Keratinocyte (primary cell): Measurements from ENCODE around the gene SWT1. TPM values are rescaled to one million over a fixed set of nuclear protein-coding genes. Genes with fewer than 3 reads are reported as not detected.

Experiments used
- DNase-seq: peaks from one replicate; pipeline ENCODE4 v3.0.0-alpha.2; 2011; ENCODE audit warnings: low read depth, missing footprints, low spot score
- FAIRE-seq: peaks from 2 replicates; lab custom pipeline; 2011; peaks lifted over from hg19 to GRCh38; lab: Jason Lieb, UNC
- H2AFZ ChIP-seq: 2 replicates; pipeline ENCODE4 v1.6.0; 2012; ENCODE audit warnings: low read length, control low read depth, inconsistent platforms; ENCODE audit not compliant: control insufficient read depth
- H3K27ac ChIP-seq: 2 replicates; pipeline ENCODE4 v1.5.1; 2011; ENCODE audit warnings: low read length; ENCODE audit not compliant: control insufficient read depth, insufficient read depth
- H3K27me3 ChIP-seq: 3 replicates; pipeline ENCODE4 v1.6.0; 2011; ENCODE audit warnings: low read length; ENCODE audit not compliant: control insufficient read depth, insufficient read depth; ENCODE audit errors: extremely low read depth
- H3K36me3 ChIP-seq, 2 experiments: 2 replicates in 1 of 2; 3 replicates in 1 of 2; pipeline ENCODE4 v1.5.1; 2011; ENCODE audit warnings: low read length in 2 of 2, mild to moderate bottlenecking in 1 of 2; ENCODE audit not compliant: control insufficient read depth in 2 of 2, insufficient read depth in 2 of 2; ENCODE audit errors: extremely low read depth in 1 of 2
- H3K4me1 ChIP-seq: 3 replicates; pipeline ENCODE4 v1.5.1; 2011; ENCODE audit warnings: low read length; ENCODE audit not compliant: control insufficient read depth, insufficient read depth; ENCODE audit errors: extremely low read depth
- H3K4me2 ChIP-seq: 3 replicates; pipeline ENCODE4 v1.6.0; 2011; ENCODE audit warnings: low read depth, low read length; ENCODE audit not compliant: control insufficient read depth, insufficient read depth; ENCODE audit errors: extremely low read depth
- H3K4me3 ChIP-seq, 3 experiments: fragments of 200-600 bp in 1 of 3; sonication (generic) in 1 of 3; 2 replicates in 2 of 3; 3 replicates in 1 of 3; pipeline ENCODE4 v1.5.1; 2011 to 2016; ENCODE audit warnings: low read length in 3 of 3, mild to moderate bottlenecking in 3 of 3, control low read depth in 2 of 3, inconsistent platforms in 1 of 3, low read depth in 1 of 3, mixed read lengths in 1 of 3, mixed run types in 1 of 3, moderate library complexity in 1 of 3; ENCODE audit not compliant: control insufficient read depth in 2 of 3, insufficient read depth in 2 of 3; ENCODE audit errors: extremely low read depth in 1 of 3
- H3K79me2 ChIP-seq: 2 replicates; pipeline ENCODE4 v1.6.0; 2012; ENCODE audit warnings: low read length; ENCODE audit not compliant: control insufficient read depth, insufficient read depth
- H3K9ac ChIP-seq: 3 replicates; pipeline ENCODE4 v1.6.0; 2011; ENCODE audit warnings: low read length; ENCODE audit not compliant: control insufficient read depth, insufficient read depth; ENCODE audit errors: extremely low read depth
- H3K9me1 ChIP-seq: 3 replicates; pipeline ENCODE4 v1.6.0; 2011; ENCODE audit warnings: low read length; ENCODE audit not compliant: control insufficient read depth, insufficient read depth; ENCODE audit errors: extremely low read depth
- H3K9me3 ChIP-seq: 2 replicates; pipeline ENCODE4 v1.5.1; 2012; ENCODE audit warnings: low read depth, low read length; ENCODE audit not compliant: control insufficient read depth
- H4K20me1 ChIP-seq: 3 replicates; pipeline ENCODE4 v1.6.0; 2011; ENCODE audit warnings: low read length; ENCODE audit not compliant: control insufficient read depth, insufficient read depth; ENCODE audit errors: extremely low read depth
- CTCF ChIP-seq, 3 experiments: IDR thresholded peaks in 1 of 3; conservative IDR thresholded peaks in 1 of 3; optimal IDR thresholded peaks in 1 of 3; 2 replicates in 2 of 3; 3 replicates in 1 of 3; pipeline versions ENCODE3 to v1.5.1; 2011; ENCODE audit warnings: low read length in 3 of 3, mild to moderate bottlenecking in 3 of 3, moderate library complexity in 2 of 3, control low read depth in 1 of 3, inconsistent platforms in 1 of 3; ENCODE audit not compliant: insufficient read depth in 2 of 3; ENCODE audit errors: extremely low read depth in 1 of 3
- EZH2 ChIP-seq: IDR thresholded peaks from one replicate; pipeline ENCODE4 v1.6.1; 2012; ENCODE audit warnings: inconsistent platforms, mild to moderate bottlenecking, low read length, moderate library complexity
- dilution Hi-C: fragments of 300-500 bp; cut with MboI; formaldehyde crosslinking; loops from one replicate; pipeline ENCODE4 v1.7.0; 2020; ENCODE audit warnings: low sequenced_read_pairs; ENCODE audit not compliant: extremely low pct_ligation_motif_present
- polyA plus RNA-seq, 5 experiments: library from polyadenylated mRNA; depleted of rRNA in 3 of 5; stranded (reverse) in 3 of 5; stranded (forward) in 1 of 5; unstranded in 1 of 5; fragments of >200 nt; gene quantifications; 1 replicate in 1 of 5; 2 replicates in 3 of 5; 3 replicates in 1 of 5; pipeline versions ENCODE4 v1.2.1 to v1.2.3, GENCODE V29; 2011 to 2012; ENCODE audit warnings: missing spikeins in 2 of 5, low read depth in 1 of 5, low replicate concordance in 1 of 5

The SWT1 gene
- polyA plus RNA-seq, 1 donor (not counting 4 experiments of a cell fraction or from before 2014, with no cell fraction given), result 2.9 TPM

GRCh38 chr1:185291159-185291558 lies 134.2 kb downstream of the SWT1 start:
- H3K79me2 ChIP-seq, result no peaks in the 10 kb centered on the region
- H3K27ac ChIP-seq, result no peak overlapping the region
- no peak overlapping the region for H3K4me3 ChIP-seq
- FAIRE-seq (no peak), DNase-seq (no peak)
- no peaks in the 10 kb centered on the region for H3K9me3 ChIP-seq
- no peaks in the 10 kb centered on the region for H3K27me3 ChIP-seq
- no peaks in the 10 kb centered on the region for H3K4me1 ChIP-seq
- H3K9me1 ChIP-seq, result no peaks in the 10 kb centered on the region
- no peaks in the 10 kb centered on the region for H4K20me1 ChIP-seq
- dilution Hi-C loops, result loop anchor here (10.0 kb wide), 1 partner anchor 384 kb away; no protein-coding TSS in a partner anchor
- no peak for TF ChIP-seq CTCF (optimal IDR thresholded peaks at IDR 0.05 in 1 of 3, IDR thresholded peaks at IDR 0.05 in 1 of 3, conservative IDR thresholded peaks at IDR 0.05 in 1 of 3; ENCODE audit: extremely low read depth in 1 of 3, insufficient read depth in 2 of 3, low read length in 3 of 3)
- TF ChIP-seq EZH2, result no peak
- no peak overlapping the region for H3K9ac ChIP-seq
- no peak overlapping the region for H2AFZ ChIP-seq
- H3K4me2 ChIP-seq, result no peak overlapping the region
- H3K36me3 ChIP-seq, result peaks cover 7 to 8% of the 10 kb centered on the region in 2 experiments

GRCh38 chr1:185291652-185292051 lies 134.7 kb downstream of the SWT1 start:
- TF ChIP-seq EZH2 (no peak), CTCF (optimal IDR thresholded peaks at IDR 0.05 in 1 of 3, IDR thresholded peaks at IDR 0.05 in 1 of 3, conservative IDR thresholded peaks at IDR 0.05 in 1 of 3; ENCODE audit: extremely low read depth in 1 of 3, insufficient read depth in 2 of 3, low read length in 3 of 3) (no peak)
- dilution Hi-C loops, result loop anchor here (10.0 kb wide), 1 partner anchor 383 kb away; no protein-coding TSS in a partner anchor
- Histone ChIP-seq H4K20me1 (no peaks in the 10 kb centered on the region), H3K4me2 (no peak overlapping the region), H3K9me1 (no peaks in the 10 kb centered on the region), H3K4me3 (no peak overlapping the region), H3K9ac (no peak overlapping the region), H3K27me3 (no peaks in the 10 kb centered on the region), H2AFZ (no peak overlapping the region), H3K27ac (no peak overlapping the region), H3K79me2 (no peaks in the 10 kb centered on the region), H3K4me1 (no peaks in the 10 kb centered on the region), H3K36me3 (peaks cover 9 to 10% of the 10 kb centered on the region in 2 experiments), H3K9me3 (no peaks in the 10 kb centered on the region)
- DNase-seq (no peak), FAIRE-seq (no peak)
